Measurements from ENCODE around the gene UBE2E1.
"Not testable (repeated sequence)": the region's sequence is repeated elsewhere in the genome, so short reads cannot be mapped to it uniquely, and the experiment has no call there.

Gene UBE2E1

GRCh38 chr3:23884481-23884880 is 78.7 kb downstream of the UBE2E1 start:
- no peak for DNase-seq

DNA sequence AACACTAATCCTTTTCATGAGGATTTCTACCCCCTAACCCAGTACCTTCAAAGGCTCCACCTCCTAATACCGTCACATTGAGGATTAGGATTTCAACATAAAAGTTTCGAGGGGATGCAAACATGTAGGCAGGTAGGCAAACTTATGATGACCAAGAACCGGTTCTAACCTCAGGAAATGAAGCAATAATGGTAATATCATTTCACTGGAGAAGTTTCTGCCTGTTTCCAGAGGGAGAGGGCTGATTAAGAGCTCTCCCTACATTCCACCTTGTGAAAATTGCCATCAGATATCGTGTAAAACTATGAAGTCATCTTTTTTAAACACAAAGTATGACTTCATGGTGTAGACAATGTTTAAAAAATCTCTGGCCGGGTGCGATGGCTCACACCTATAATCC is 79.5 kb downstream of the UBE2E1 start:
- no peak for DNase-seq

DNA sequence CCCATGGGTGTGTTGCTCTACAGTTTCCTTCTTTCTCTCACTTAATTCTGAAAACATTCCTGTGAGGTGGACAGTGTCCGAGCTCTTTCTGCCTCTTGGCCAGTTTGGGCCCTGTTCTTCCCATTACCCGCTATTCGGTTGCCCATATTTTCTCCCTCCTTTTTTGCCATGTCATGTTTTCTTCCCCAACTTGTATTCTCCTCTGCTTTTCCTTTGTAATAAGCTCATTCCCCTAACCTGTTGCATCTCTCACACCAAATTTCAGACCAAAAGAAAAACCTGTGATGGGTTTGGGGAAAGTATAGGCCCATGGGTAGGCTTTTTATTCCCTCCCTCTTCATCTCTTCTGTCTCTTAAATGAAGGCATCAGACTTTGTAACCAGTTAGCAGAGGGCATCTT is 80.6 kb downstream of the UBE2E1 start:
- no peak for DNase-seq

GRCh38 chr3:23888617-23889228 is 83.0 kb downstream of the UBE2E1 start:
- peak in 1 of 2 donors; percentile 39 for DNase-seq

DNA sequence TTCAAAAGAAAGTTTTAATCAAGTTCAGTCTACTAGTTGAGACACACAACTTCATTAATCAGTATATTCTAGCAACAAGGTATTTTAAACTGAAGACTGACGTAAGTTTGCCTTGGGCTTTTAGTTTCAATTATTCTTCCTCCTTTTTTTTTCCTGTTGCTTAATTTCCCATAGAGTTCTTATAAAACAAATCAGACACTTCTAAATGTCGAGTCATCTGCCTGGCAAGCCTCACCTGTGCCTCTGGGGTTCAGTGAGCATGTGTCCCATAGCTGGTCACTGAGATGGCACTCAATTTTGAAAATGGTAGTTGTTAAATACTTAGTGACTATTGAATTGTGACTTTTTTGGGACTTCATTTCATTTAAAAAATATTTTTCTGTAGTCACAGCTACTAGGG is 83.6 kb downstream of the UBE2E1 start:
- no peak for DNase-seq

- DNase-seq, result no peak
Observed at GRCh38 chr3:23889950-23890349, 84.2 kb downstream of the UBE2E1 start.

- no peak for DNase-seq
Observed at GRCh38 chr3:23894254-23895061, 88.7 kb downstream of the UBE2E1 start.

DNA sequence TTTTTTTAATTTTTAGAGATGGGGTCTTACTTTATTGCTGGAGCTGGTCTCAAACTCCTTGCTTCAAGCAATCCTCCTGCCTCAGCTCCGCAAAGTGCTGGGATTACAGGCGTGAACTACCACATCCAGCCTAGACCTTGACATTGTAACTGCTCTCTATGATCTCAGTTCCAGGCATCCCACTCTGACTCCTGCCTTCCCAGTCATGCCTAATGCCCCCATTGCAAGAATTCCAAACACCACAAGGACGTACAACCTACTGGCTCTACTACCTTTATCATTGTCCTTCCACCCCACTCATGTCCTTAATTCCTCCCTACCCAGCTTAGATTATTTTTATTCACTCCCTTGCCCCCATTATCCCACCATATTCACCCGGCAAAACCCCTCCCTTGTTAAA is 89.4 kb downstream of the UBE2E1 start:
- no peak for DNase-seq

GRCh38 chr3:23900744-23901143 is 95.0 kb downstream of the UBE2E1 start:
- DNase-seq, result no peak

DNA sequence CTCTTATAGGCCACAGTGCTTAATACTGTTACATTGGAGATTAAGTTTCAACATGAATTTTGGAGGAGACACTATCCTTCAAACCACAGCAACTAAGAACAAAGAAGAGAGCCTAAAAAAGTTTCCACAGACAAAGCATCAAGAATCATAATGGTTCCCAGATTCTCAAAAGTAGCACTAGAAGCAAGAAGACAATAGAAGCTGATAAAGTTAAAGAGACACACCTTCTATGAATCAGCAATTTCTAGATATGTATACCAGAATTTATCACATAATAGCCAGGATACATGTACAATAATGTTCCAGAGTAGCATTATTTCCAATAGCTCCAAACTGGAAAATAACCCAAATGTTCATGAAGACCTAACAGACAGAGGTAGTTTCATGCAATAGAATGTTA is 98.8 kb downstream of the UBE2E1 start:
- no peak for DNase-seq

- DNase-seq, result no peak
Observed at GRCh38 chr3:23909341-23909740, 103.6 kb downstream of the UBE2E1 start.

GRCh38 chr3:23911397-23911796 is 105.6 kb downstream of the UBE2E1 start:
- no peak for DNase-seq

GRCh38 chr3:23912335-23912734 is 106.6 kb downstream of the UBE2E1 start:
- DNase-seq, result not testable (repeated sequence)

GRCh38 chr3:23913182-23913581 is 107.4 kb downstream of the UBE2E1 start:
- DNase-seq, result no peak

GRCh38 chr3:23913873-23914743 is 108.4 kb downstream of the UBE2E1 start:
- no peak for DNase-seq

DNA sequence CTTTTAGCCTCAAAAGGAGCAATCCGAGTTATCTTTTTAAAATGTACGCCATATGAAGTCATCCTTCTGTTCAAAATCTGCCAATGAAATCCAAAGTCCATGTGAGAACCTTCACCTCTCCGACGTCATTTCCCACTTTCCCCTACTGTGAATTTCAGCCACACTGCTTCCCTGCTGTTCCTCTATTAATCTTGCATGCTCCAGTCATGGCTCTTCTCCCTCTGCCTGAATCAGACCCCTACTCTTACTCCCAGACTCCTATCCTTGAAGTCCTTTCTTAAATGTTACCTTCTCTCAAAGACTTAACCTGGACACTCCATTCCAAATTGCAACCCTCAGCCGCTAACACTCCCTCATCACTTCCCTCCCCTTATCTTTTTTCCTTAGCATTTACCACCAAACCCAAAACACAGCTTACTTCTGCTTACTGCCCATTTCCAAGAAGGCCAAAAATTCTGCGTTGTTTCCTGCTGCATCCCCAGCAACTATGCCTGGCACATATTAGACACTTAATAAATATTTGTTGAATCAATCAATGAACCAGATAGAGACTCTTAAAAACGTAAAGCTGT is 109.9 kb downstream of the UBE2E1 start:
- peak in 1 of 2 donors; percentile 45 for DNase-seq

DNA sequence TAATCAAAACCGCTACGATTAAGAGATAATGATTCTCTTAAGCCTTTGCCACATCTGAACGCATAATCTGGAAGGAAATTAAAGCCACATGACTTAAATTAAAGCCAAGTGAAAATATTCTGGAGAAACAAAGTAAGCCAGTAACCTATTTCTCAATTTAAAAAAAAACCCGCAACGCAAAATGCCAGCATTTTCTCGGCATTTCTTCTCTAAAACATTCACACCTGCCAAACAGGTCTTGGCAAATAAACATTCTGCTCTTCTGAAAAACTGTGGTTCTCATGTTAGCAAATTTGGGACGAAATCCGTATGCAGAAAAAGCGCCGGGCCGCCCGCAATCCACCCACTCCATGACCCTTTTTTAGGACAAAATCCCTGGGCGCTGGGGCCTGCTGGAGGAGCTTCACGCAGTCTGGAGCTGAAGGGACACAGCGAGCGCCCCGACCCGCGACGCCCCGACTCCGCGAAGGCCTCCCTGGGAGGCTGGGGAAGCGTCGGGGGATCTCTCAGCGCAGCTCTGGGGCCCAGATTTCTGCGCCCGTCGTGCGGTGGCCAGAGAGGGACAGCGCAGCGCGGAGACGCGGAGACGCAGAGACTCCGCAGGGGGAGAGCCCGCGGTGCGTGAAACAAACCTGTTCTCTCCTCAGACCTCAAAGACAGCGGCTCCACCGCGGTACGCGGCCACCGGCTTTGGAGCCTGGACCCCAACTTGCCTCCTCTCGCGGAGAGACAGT is 110.6 kb downstream of the UBE2E1 start:
- DNase-seq, result no peak

DNA sequence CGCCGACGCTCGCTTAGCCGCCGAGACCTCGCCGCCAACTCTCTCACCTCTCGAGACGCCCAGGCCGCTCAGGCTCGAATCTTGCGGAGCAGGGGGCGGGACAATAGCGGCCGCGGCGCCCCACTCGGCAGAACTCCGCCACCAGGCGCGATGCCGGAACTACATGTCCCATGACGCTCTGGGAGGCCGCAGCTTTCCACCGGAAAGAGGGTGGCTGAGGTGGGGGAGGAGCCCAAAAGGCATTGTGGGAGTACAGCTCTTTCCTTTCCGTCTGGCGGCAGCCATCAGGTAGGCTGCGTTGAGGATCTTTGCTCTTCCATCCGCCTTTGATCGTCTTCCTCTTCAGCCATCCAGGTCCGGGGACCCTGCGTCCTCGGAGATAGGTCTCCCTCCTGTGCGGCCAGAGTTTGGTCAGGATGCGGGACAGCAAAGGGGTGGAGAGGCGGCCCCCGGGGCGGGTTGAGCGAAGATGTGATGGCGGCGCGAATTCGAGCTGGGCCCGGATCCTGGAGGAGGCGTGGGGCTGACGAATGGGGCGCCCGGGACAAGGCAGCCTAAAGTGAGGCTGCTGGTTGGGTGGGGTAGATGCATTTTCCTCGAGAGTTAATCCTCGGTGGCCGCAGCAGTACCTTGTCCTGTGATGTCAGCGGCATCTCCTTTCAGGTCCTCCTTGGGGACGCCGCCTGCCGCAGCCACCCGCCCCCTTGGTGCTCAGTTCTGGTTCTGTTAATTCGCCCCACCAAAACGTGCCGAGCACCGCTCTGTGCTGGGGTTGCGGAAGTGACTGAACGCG is 111.3 kb downstream of the UBE2E1 start, which contains the start of the genes NKIRAS1 and RPL15:
NKIRAS1 (minus strand) TSS at position 105 of the 793 bp plus-strand sequence. CDS start 6,086 bp downstream, outside the sequence.
RPL15 (plus strand) TSS at position 247 of the 793 bp plus-strand sequence. CDS start 728 bp downstream, outside the sequence.
- peak; percentile 95 to 97 for DNase-seq

- peak in 1 of 2 donors; percentile 45 for DNase-seq
Observed at GRCh38 chr3:23917679-23918303, 112.0 kb downstream of the UBE2E1 start.

GRCh38 chr3:23918331-23918730 is 112.6 kb downstream of the UBE2E1 start:
- DNase-seq, result not testable (repeated sequence)

DNA sequence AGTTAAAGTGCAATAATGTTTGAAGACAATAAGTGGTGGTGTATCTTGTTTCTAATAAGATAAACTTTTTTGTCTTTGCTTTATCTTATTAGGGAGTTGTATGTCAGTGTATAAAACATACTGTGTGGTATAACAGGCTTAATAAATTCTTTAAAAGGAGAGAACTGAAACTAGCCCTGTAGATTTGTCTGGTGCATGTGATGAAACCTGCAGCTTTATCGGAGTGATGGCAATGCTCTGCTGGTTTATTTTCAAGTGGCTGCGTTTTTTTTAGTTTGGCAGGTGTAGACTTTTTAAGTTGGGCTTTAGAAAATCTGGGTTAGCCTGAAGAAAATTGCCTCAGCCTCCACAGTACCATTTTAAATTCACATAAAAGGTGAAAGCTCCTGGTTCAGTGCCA is 113.9 kb downstream of the UBE2E1 start:
- no peak for DNase-seq

Measured in hippocampal formation (tissue), 2 donors.